IMR-90 (cell line): ENCODE results near the gene CYB561D2. TPM values are rescaled to one million over a fixed set of nuclear protein-coding genes. Genes with fewer than 3 reads are reported as not detected.

Source experiments
- ATAC-seq: fragments of 200-7000 bp; cut with Tn5 transposase; 2 replicates; pipeline ENCODE4 v1.9.1; 2020; ENCODE audit warnings: low read depth, mild to moderate bottlenecking, moderate library complexity
- BruUV-seq: library from RNA; stranded (reverse); fragments of 400-500 nt; replicated peaks from 2 replicates; lab custom pipeline; 2021; lab: Mats Ljungman, UMichigan
- CTCF ChIA-PET: fragments of 300-600 bp; formaldehyde crosslinking; extraction: SDS; loops from one replicate; lab custom pipeline; 2021; ENCODE audit warnings: antibody characterized with exemption; lab: Yijun Ruan, JAX
- POLR2A ChIA-PET: fragments of 300-600 bp; sonication (Branson Sonifier 250); formaldehyde crosslinking; loops from one replicate; lab custom pipeline; 2022; ENCODE audit warnings: antibody characterized with exemption; ENCODE audit not compliant: unreplicated experiment; lab: Charles Lee
- DNase-seq: peaks from one replicate; pipeline ENCODE4 v3.0.0; 2013
- H2AFZ ChIP-seq: replicated peaks from 2 replicates; pipeline ENCODE3; 2013; ENCODE audit warnings: low read length, mild to moderate bottlenecking; ENCODE audit not compliant: poor library complexity
- H2AK5ac ChIP-seq: 2 replicates; pipeline ENCODE4 v1.6.1; 2013; ENCODE audit warnings: low read depth, low read length, inconsistent platforms
- H2AK9ac ChIP-seq: replicated peaks from 2 replicates; pipeline ENCODE3; 2013; ENCODE audit warnings: mild to moderate bottlenecking, low read depth, low read length, moderate library complexity; ENCODE audit not compliant: poor library complexity
- H2BK120ac ChIP-seq: 2 replicates; pipeline ENCODE4 v1.6.1; 2013; ENCODE audit warnings: low read depth, low read length, inconsistent platforms
- H2BK15ac ChIP-seq: 3 replicates; pipeline ENCODE4 v1.6.1; 2013; ENCODE audit warnings: low read depth, low read length, inconsistent platforms
- H2BK20ac ChIP-seq: 2 replicates; pipeline ENCODE4 v1.6.1; 2013; ENCODE audit warnings: low read depth, mild to moderate bottlenecking, inconsistent platforms, low read length, moderate library complexity
- H2BK5ac ChIP-seq: 2 replicates; pipeline ENCODE4 v1.6.1; 2013; ENCODE audit warnings: mild to moderate bottlenecking, low read depth, low read length, inconsistent platforms; ENCODE audit not compliant: poor library complexity, severe bottlenecking
- H3K14ac ChIP-seq: replicated peaks from 2 replicates; pipeline ENCODE4 v1.6.1; 2013; ENCODE audit warnings: low read depth, low read length, inconsistent platforms
- H3K18ac ChIP-seq: 2 replicates; pipeline ENCODE4 v1.6.1; 2013; ENCODE audit warnings: low read depth, low read length, control low read depth
- H3K23ac ChIP-seq: 2 replicates; pipeline ENCODE4 v1.6.1; 2013; ENCODE audit warnings: low read depth, low read length, inconsistent platforms
- H3K27ac ChIP-seq: 2 replicates; pipeline ENCODE4 v1.5.1; 2013; ENCODE audit warnings: mild to moderate bottlenecking, control low read depth, low read length; ENCODE audit not compliant: insufficient read depth
- H3K27me3 ChIP-seq: 2 replicates; pipeline ENCODE4 v1.6.1; 2013; ENCODE audit warnings: low read length; ENCODE audit not compliant: control insufficient read depth, insufficient read depth
- H3K36me3 ChIP-seq: 2 replicates; pipeline ENCODE4 v1.6.1; 2013; ENCODE audit warnings: low read length, mixed read lengths; ENCODE audit not compliant: control insufficient read depth, insufficient read depth
- H3K4ac ChIP-seq: 2 replicates; pipeline ENCODE4 v1.6.1; 2013; ENCODE audit warnings: low read depth, low read length, inconsistent platforms
- H3K4me1 ChIP-seq: 2 replicates; pipeline ENCODE4 v1.6.1; 2013; ENCODE audit warnings: low read length, mixed read lengths; ENCODE audit not compliant: control insufficient read depth, insufficient read depth
- H3K4me2 ChIP-seq: 2 replicates; pipeline ENCODE4 v1.6.1; 2013; ENCODE audit warnings: low read depth, mild to moderate bottlenecking, control low read depth, low read length, moderate library complexity
- H3K4me3 ChIP-seq: 2 replicates; pipeline ENCODE4 v1.5.1; 2013; ENCODE audit warnings: low read depth, mild to moderate bottlenecking, control low read depth, low read length, moderate library complexity; ENCODE audit not compliant: insufficient read depth
- H3K56ac ChIP-seq: 2 replicates; pipeline ENCODE4 v1.6.1; 2013; ENCODE audit warnings: low read length, inconsistent platforms; ENCODE audit not compliant: insufficient read depth; ENCODE audit errors: extremely low read depth
- H3K79me1 ChIP-seq, 2 experiments: 2 replicates each; pipeline ENCODE4 v1.6.1; 2013; ENCODE audit warnings: low read length in 2 of 2, inconsistent platforms in 1 of 2, low read depth in 1 of 2
- H3K9ac ChIP-seq: 2 replicates; pipeline ENCODE4 v1.6.1; 2013; ENCODE audit warnings: low read depth, low read length, control low read depth
- H3K9me1 ChIP-seq: 2 replicates; pipeline ENCODE4 v1.6.1; 2013; ENCODE audit warnings: low read length, inconsistent platforms; ENCODE audit not compliant: insufficient read depth
- H3K9me3 ChIP-seq: 2 replicates; pipeline ENCODE4 v1.6.1; 2013; ENCODE audit warnings: low read length; ENCODE audit not compliant: control insufficient read depth, insufficient read depth
- H4K20me1 ChIP-seq: 2 replicates; pipeline ENCODE4 v1.6.1; 2013; ENCODE audit warnings: low read length, inconsistent platforms; ENCODE audit not compliant: insufficient read depth
- H4K5ac ChIP-seq: 2 replicates; pipeline ENCODE4 v1.6.1; 2013; ENCODE audit warnings: mild to moderate bottlenecking, low read depth, low read length, control low read depth
- H4K8ac ChIP-seq, 2 experiments: 2 replicates each; pipeline ENCODE4 v1.6.1; 2013; ENCODE audit warnings: low read depth in 2 of 2, low read length in 2 of 2, control low read depth in 1 of 2, inconsistent platforms in 1 of 2
- H4K91ac ChIP-seq: 2 replicates; pipeline ENCODE4 v1.6.1; 2013; ENCODE audit warnings: low read depth, low read length, inconsistent platforms; ENCODE audit not compliant: insufficient read depth
- ELK1 ChIP-seq: fragments of 150-350 bp; IDR thresholded peaks from 2 replicates; pipeline ENCODE4 v1.6.1; 2016; ENCODE audit warnings: low read depth, mild to moderate bottlenecking, low read length, moderate library complexity, borderline replicate concordance
- POLR2A ChIP-seq: IDR thresholded peaks from 2 replicates; pipeline ENCODE4 v1.6.1; 2012; ENCODE audit warnings: mild to moderate bottlenecking, low read depth, low read length
- USF2 ChIP-seq: fragments of 150-350 bp; IDR thresholded peaks from 2 replicates; pipeline ENCODE4 v1.6.1; 2017; ENCODE audit warnings: mild to moderate bottlenecking, antibody characterized with exemption, low read length, low read depth
- WGBS, 2 experiments: methylation state at CpG; one replicate each; pipeline versions ENCODE4 v1.1.5 to v1.1.7; 2013; ENCODE audit warnings: missing lambda C conversion rate in 2 of 2; ENCODE audit not compliant: insufficient read length in 1 of 2; ENCODE audit errors: extremely low coverage in 2 of 2; 5-methylcytosine and 5-hydroxymethylcytosine counted together
- dilution Hi-C: fragments of 300-500 bp; cut with HindIII; formaldehyde crosslinking; loops from one replicate; pipeline ENCODE4 v1.14.3; 2018; ENCODE audit warnings: low sequenced_read_pairs; ENCODE audit not compliant: unreplicated experiment
- in situ Hi-C: fragments of 300-500 bp; cut with MboI; formaldehyde crosslinking; loops from 3 replicates; pipeline ENCODE4 v1.14.3; 2019; ENCODE audit warnings: low sequenced_read_pairs, inconsistent platforms, mixed read lengths
- intact Hi-C: fragments of 100-400 bp; cut with micrococcal nuclease; formaldehyde crosslinking; loops from 2 replicates; pipeline ENCODE4 v1.10.0; 2022
- polyA plus RNA-seq, 3 experiments: library from polyadenylated mRNA; depleted of rRNA; stranded (reverse); fragments of >200 nt; gene quantifications; 2 replicates each; pipeline ENCODE4 v1.2.3, GENCODE V29; 2012; ENCODE audit warnings: low replicate concordance in 1 of 3
- total RNA-seq: library from RNA; depleted of rRNA; stranded (reverse); fragments of >200 nt; gene quantifications from 2 replicates; pipeline ENCODE4 v1.2.3, GENCODE V29; 2012

Gene CYB561D2
- total and polyA plus RNA-seq, 2 of the 4 experiments (the other 2 are of a cell fraction), result 29.2 to 31.7 TPM

GRCh38 chr3:50395070-50395860, 44.6 kb downstream of the CYB561D2 start:
- no CpG with 5 or more reads among the region's 10 CpGs for WGBS, 2 experiments
- Histone ChIP-seq H2BK120ac (no peak overlapping the region), H4K20me1 (no peaks in the 10 kb centered on the region), H2AFZ (no peak overlapping the region), H2AK9ac (no peak overlapping the region), H3K4ac (no peak overlapping the region), H4K5ac (no peak overlapping the region), H4K91ac (no peak overlapping the region), H2AK5ac (no peak overlapping the region), H2BK5ac (no peak overlapping the region), H3K4me3 (no peak overlapping the region), H3K9ac (no peak overlapping the region), H3K27me3 (peaks cover 55% of the 10 kb centered on the region), H3K56ac (no peak overlapping the region), H3K23ac (no peak overlapping the region), H2BK15ac (no peak overlapping the region), H3K36me3 (no peaks in the 10 kb centered on the region), H3K27ac (no peak overlapping the region), H3K14ac (no peak overlapping the region), H3K9me3 (no peaks in the 10 kb centered on the region), H4K8ac (no peak overlapping the region), H3K79me1 (no peaks in the 10 kb centered on the region), H3K4me2 (no peak overlapping the region), H3K4me1 (no peaks in the 10 kb centered on the region), H3K9me1 (no peaks in the 10 kb centered on the region; the same call in 1 of the 2 replicates), H3K18ac (no peak overlapping the region), H2BK20ac (no peak overlapping the region)
- BruUV-seq, result no TSS peak
- in situ Hi-C loops (no loop called here), dilution Hi-C loops (no loop called here), intact Hi-C loops (no loop called here)
- DNase-seq (no peak), ATAC-seq (no peak)
- POLR2A ChIA-PET, result no interaction called here
- CTCF ChIA-PET, result no interaction called here
- TF ChIP-seq ELK1 (no peak), POLR2A (no peak), USF2 (no peak)
